Osteoblast (primary cell): Measurements from ENCODE around the gene CRHR2. TPM values are rescaled to one million over a fixed set of nuclear protein-coding genes. Genes with fewer than 3 reads are reported as not detected.

Experiments used
- DNase-seq: peaks from one replicate; pipeline ENCODE4 v3.0.0; 2011; ENCODE audit warnings: low spot score, mixed read lengths; ENCODE audit not compliant: insufficient read length; ENCODE audit errors: missing footprints
- H2AFZ ChIP-seq: 2 replicates; pipeline ENCODE4 v1.6.0; 2011; ENCODE audit warnings: mild to moderate bottlenecking, low read length
- H3K27ac ChIP-seq: 2 replicates; pipeline ENCODE4 v1.5.1; 2011; ENCODE audit warnings: mild to moderate bottlenecking, low read depth, low read length, moderate library complexity
- H3K27me3 ChIP-seq: 2 replicates; pipeline ENCODE4 v1.6.0; 2012; ENCODE audit warnings: mild to moderate bottlenecking, control low read depth, inconsistent platforms, low read length, moderate library complexity; ENCODE audit not compliant: insufficient read depth
- H3K36me3 ChIP-seq: 2 replicates; pipeline ENCODE4 v1.5.1; 2011; ENCODE audit warnings: mild to moderate bottlenecking, low read length, control low read depth, moderate library complexity; ENCODE audit not compliant: insufficient read depth
- H3K4me1 ChIP-seq: 2 replicates; pipeline ENCODE4 v1.5.1; 2011; ENCODE audit warnings: mild to moderate bottlenecking, low read length, control low read depth, moderate library complexity; ENCODE audit not compliant: insufficient read depth
- H3K4me2 ChIP-seq: 2 replicates; pipeline ENCODE4 v1.6.0; 2011; ENCODE audit warnings: mild to moderate bottlenecking, low read length; ENCODE audit not compliant: insufficient read depth
- H3K4me3 ChIP-seq: fragments of 200-600 bp; sonication (generic); 3 replicates; pipeline ENCODE4 v1.5.1; 2012; ENCODE audit warnings: mild to moderate bottlenecking, low read length, inconsistent platforms; ENCODE audit not compliant: insufficient read depth
- H3K79me2 ChIP-seq: 2 replicates; pipeline ENCODE4 v1.6.0; 2012; ENCODE audit warnings: mild to moderate bottlenecking, low read length, control low read depth, inconsistent platforms; ENCODE audit not compliant: insufficient read depth
- H3K9me3 ChIP-seq: 2 replicates; pipeline ENCODE4 v1.5.1; 2011; ENCODE audit warnings: low read depth, low read length, control low read depth
- H4K20me1 ChIP-seq: 2 replicates; pipeline ENCODE4 v1.6.0; 2012; ENCODE audit warnings: mild to moderate bottlenecking, low read length, control low read depth; ENCODE audit not compliant: insufficient read depth
- CTCF ChIP-seq: IDR thresholded peaks from 2 replicates; pipeline ENCODE4 v1.5.1; 2011; ENCODE audit warnings: mild to moderate bottlenecking, low read depth, low read length, moderate library complexity; ENCODE audit errors: extremely low read depth
- total RNA-seq: library from RNA; depleted of rRNA; stranded (reverse); fragments of >200 nt; gene quantifications from 2 replicates; pipeline ENCODE4 v1.2.3, GENCODE V29; 2012

Gene CRHR2
- total RNA-seq, 1 donor: not detected

- Histone ChIP-seq H2AFZ (no peak overlapping the region), H3K4me2 (no peak overlapping the region), H3K36me3 (no peaks in the 10 kb centered on the region), H3K27me3 (peaks cover 13% of the 10 kb centered on the region), H4K20me1 (no peaks in the 10 kb centered on the region), H3K27ac (no peak overlapping the region), H3K79me2 (no peaks in the 10 kb centered on the region), H3K4me3 (no peak overlapping the region), H3K9me3 (peaks cover 5% of the 10 kb centered on the region), H3K4me1 (no peaks in the 10 kb centered on the region)
- DNase-seq: peak; percentile 83
- TF ChIP-seq CTCF: no peak
These were observed 34.9 kb upstream of the CRHR2 start for GRCh38 chr7:30717181-30717580.

DNA sequence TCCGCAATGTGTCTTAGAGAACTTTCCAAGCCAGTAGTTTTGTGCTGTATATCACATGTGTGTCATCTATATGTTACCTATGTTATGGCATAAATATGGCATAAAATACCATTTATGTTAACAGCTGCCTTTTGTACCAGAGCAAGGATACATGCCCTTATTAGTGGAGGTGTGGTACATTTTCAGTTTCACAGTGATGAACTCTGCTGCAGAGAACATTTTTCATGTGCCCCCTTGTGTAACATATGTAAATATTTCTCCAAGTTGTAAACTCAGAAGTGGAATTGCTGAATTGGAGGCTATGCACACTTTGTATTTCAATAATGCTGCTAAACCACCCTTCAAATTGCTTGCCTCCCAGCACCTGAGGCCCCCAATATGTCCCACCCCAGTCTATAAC is 31.9 kb upstream of the CRHR2 start:
- no peak for DNase-seq
- Histone ChIP-seq H3K4me1 (no peaks in the 10 kb centered on the region), H4K20me1 (no peaks in the 10 kb centered on the region), H3K27me3 (peaks cover 8% of the 10 kb centered on the region), H3K9me3 (peaks cover 2% of the 10 kb centered on the region), H3K79me2 (no peaks in the 10 kb centered on the region), H3K4me2 (no peak overlapping the region), H3K27ac (no peak overlapping the region), H2AFZ (no peak overlapping the region), H3K36me3 (no peaks in the 10 kb centered on the region), H3K4me3 (no peak overlapping the region)
- TF ChIP-seq CTCF: no peak

- peaks cover 8% of the 10 kb centered on the region for H3K27me3 ChIP-seq
- no peak for TF ChIP-seq CTCF
- H3K36me3 ChIP-seq: no peaks in the 10 kb centered on the region
- H3K27ac ChIP-seq: no peak overlapping the region
- no peak overlapping the region for H3K4me2 ChIP-seq
- no peaks in the 10 kb centered on the region for H4K20me1 ChIP-seq
- H3K4me1 ChIP-seq: no peaks in the 10 kb centered on the region
- no peaks in the 10 kb centered on the region for H3K79me2 ChIP-seq
- H3K9me3 ChIP-seq: peaks cover 2% of the 10 kb centered on the region
- no peak overlapping the region for H2AFZ ChIP-seq
- DNase-seq: peak; percentile 31
- no peak overlapping the region for H3K4me3 ChIP-seq
These were observed 31.1 kb upstream of the CRHR2 start for GRCh38 chr7:30713392-30713791.

GRCh38 chr7:30710669-30711068 is 28.4 kb upstream of the CRHR2 start:
- H3K27me3 ChIP-seq: peaks cover 14% of the 10 kb centered on the region
- H3K4me1 ChIP-seq: no peaks in the 10 kb centered on the region
- H3K4me2 ChIP-seq: no peak overlapping the region
- H3K4me3 ChIP-seq: no peak overlapping the region
- H3K27ac ChIP-seq: no peak overlapping the region
- H4K20me1 ChIP-seq: no peaks in the 10 kb centered on the region
- H3K9me3 ChIP-seq: no peaks in the 10 kb centered on the region
- no peaks in the 10 kb centered on the region for H3K79me2 ChIP-seq
- peak; percentile 36 for DNase-seq
- H3K36me3 ChIP-seq: no peaks in the 10 kb centered on the region
- TF ChIP-seq CTCF: no peak
- no peak overlapping the region for H2AFZ ChIP-seq
